Esophagus muscularis mucosa (tissue), 3 donors: ENCODE results near the gene PNP.

Source experiments
- CTCF ChIP-seq, 3 experiments: fragments of 200-600 bp in 2 of 3; fragments of 450-650 bp in 1 of 3; sonication (generic) in 2 of 3; IDR thresholded peaks; one replicate each; pipeline ENCODE4 v1.5.1; 2017 to 2019; ENCODE audit warnings: antibody characterized with exemption in 3 of 3, mild to moderate bottlenecking in 2 of 3, moderate library complexity in 1 of 3
- POLR2AphosphoS5 ChIP-seq, 2 donors: sonication (generic); formaldehyde crosslinking; IDR thresholded peaks; one replicate each; pipeline ENCODE4 v1.6.1; 2017; ENCODE audit warnings: antibody characterized with exemption in 2 of 2

- no peak for TF ChIP-seq POLR2AphosphoS5 (IDR thresholded peaks at IDR 0.05)
- no peak for TF ChIP-seq CTCF (IDR thresholded peaks at IDR 0.05)
These were observed 22.3 kb upstream of the PNP start for GRCh38 chr14:20446889-20447288.
